Cerebellar nuclear complex (tissue), 1 donor: ENCODE measurements around the gene BHLHE41.

ENCODE experiments used
- DNase-seq, 2 experiments: peaks; one replicate each; lab custom pipeline; 2025; lab: John Stamatoyannopoulos, UW

BHLHE41 gene

DNA sequence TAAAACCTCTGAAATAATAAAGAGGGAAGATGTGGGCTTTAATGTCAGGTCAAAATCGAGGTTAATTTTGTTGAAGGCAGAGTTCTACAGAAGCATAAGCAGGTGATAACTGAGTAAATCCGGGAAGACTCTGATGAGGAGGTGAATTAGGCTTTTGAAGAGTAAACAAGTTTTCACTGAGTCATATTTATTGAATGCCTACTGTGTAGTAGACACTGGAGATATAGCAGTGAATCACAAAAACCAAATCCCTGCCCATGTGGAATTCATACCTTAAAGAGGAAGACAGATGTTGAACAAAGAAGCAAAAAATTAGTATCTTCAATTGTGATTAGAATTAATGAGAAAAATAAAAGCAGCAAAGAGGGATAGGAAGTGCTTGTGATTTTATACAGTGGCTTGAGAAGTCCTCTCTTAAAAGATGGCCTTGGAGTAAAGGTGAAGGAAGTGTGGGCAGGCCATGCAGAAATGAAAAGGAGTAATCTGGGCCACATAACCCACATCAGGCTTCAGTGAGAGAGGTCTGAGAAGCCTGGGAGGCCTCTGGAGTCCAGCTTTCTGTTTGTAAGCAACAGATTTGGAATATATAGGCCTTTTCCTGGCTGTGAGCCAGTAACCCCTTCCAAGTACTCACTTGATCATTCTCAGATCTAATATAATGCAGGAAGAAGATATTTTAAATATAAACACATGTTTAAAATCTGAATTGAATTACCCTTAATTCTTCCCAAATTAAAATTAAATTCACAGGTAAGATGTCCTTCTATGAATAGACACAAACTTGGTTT, 46.7 kb downstream of the BHLHE41 start:
- DNase-seq = no peak
